NCI-H2107 (cell line): ENCODE results near the gene P3H1.
"Not testable (repeated sequence)": the region's sequence is repeated elsewhere in the genome, so short reads cannot be mapped to it uniquely, and the experiment has no call there.

Source experiments
- DNase-seq: peaks from one replicate; lab custom pipeline; 2025; lab: John Stamatoyannopoulos, UW

Gene P3H1

GRCh38 chr1:42769811-42770210 is 3.0 kb upstream of the P3H1 start:
- no peak for DNase-seq

DNA sequence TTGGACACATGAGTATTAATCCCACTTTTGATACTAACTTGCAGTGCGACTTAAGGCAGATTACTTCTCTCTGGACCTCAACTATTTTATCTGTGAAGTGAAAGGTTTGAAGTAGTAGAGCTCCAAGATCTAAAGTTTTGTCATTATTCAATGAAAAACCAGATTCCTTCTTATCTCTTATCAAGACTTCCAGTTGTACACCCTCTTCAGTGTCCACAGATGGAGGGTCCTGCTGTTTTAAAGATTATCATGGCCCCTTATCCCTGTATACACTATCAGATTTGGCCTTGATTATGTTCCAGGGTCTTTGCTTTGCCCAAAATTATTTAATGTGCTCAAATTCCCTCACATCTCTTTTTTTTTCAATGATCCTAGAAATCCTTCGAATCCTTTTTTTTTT is 1.3 kb upstream of the P3H1 start:
- DNase-seq = no peak

GRCh38 chr1:42767510-42768000 is 727 bp upstream of the P3H1 start:
- no peak for DNase-seq

DNA sequence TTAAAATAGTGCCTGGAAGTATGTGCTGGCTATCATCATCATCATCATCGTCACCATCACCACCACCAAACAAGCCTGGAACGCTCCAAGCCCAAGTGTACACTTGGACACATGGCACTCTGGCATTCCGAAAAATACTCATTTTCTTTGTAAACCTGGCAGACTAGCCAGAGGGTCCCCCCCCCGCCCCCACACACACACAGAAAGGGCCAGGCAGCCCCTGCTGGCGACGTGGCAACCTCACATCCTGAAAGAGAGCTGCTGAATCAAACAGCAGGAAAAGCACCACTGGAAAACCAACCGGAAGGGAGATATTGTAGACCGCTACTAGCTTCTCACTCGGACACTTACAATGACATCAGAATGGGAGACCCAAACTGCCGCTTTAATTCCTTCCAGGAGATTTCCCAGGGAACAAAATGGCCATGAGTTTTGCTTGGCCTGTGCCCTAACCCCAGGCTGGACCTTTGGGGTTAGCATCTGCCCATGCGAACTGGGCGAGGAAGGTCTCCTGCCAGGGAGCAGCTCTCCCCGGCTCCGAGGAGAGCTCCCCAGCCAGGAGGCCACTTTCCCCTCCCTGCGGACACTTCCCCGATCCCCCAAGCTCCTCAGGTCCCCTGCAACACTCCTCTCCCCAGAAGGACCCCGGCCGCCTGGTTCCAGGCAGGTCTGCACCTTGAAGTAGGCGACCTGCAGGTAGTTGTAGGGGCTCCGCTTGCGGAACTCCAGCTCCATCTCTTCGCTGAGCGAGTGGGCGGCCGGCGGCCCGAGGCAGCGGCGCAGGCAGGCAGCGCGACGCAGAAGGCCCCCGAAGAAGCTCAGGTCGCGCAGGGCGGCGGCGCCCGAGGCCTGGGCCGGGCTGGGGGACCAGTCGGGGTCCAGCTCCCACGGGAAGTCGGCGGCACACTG is 742 bp downstream of the P3H1 start:
- no peak for DNase-seq

DNA sequence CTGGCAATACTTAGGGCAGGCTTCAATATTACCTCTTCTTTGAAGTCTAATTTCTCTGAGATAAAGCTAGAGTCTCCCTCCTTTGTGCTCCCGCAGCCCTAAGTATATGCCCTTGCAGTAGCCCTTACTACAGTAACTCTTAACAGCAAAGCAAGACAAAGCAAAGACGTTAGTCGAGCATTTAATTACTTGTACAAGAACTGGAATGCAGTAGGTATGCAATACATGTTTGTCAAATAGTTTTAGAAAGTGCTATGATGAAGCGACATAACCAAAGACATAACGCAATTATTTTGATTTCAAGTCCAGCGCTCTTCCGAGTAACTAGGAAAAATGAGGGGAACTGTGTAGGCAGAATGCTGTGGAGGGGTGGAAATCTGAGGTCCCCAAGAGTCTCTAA is 1.6 kb downstream of the P3H1 start:
- no peak for DNase-seq

- DNase-seq = no peak
Measured at GRCh38 chr1:42762269-42762668, 4.6 kb downstream of the P3H1 start.

DNA sequence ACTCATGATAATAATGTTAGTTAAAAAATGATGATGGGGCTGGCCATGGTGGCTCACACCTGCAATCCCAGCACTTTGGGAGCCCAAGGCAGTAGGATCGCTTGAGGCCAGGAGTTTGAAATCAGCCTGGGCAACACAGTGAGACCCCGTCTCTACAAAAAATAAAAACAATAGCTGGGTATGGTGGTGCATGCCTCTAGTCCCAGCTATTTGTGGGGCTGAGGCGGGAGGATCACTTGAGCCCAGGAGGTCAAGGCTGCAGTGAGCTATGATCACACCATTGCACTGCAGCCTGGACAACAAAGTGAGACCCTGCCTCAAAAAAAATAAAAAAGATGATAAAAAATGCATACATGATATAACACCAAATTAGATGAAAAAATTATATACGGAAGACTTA is 5.3 kb downstream of the P3H1 start:
- DNase-seq = no peak

DNA sequence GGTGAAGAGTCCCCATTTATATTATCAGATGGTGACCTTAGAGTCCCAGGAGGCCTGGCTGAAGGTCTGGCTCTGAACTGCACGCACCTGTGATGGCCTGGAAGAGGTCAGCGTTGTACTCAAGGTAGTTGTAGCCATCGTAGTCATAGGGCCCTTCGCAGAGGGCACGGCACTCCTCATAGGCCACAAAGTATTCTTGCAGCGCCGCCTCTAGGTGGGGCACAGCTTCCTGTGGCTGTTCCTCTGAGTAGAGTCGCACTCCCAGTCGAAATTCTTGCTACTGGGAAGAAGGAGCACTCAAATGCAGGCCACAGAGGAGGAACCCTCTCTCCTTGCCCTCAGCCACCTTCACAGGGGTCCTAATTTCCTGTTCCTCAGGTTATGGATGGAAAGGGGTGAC is 7.7 kb downstream of the P3H1 start:
- DNase-seq = no peak

DNA sequence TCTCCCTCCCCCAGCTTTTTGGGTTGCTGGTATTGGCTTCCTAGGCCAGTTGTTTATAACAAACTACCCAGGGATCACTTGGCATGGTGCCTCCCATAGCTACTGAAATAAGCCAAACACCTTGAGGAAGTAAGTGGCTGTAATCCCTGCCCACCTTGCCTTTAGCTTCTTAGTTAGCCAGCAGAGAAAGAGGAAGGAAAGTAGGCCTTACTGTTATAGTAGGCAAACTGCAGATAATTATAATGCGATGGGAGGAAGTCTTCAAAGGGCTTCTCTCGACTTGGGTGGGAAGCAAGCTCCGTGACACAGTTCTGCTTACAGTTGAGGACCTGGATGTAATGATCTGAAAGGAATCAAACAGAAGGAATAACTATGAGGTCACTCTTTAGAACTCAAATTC is 8.2 kb downstream of the P3H1 start:
- DNase-seq = no peak

DNA sequence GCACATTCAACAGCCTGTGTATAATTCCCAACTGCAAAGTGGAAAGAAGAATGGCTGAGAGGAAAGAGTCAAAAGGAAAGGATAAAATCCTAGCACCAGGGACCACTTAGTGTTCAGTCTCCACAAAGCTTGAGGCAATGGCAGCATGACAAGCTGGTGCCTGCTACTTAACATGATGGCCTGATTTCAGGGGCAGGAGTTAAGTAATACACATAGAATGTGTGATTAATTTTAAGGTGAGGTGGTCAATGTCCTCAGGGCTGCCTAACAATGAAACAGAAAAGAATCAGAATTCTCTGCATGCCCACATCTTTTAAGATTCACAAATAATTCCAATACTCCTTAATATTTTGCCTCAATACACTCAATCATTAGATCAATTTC is 8.9 kb downstream of the P3H1 start:
- no peak for DNase-seq

- DNase-seq = no peak
Measured at GRCh38 chr1:42756956-42757891, 9.6 kb downstream of the P3H1 start.

DNA sequence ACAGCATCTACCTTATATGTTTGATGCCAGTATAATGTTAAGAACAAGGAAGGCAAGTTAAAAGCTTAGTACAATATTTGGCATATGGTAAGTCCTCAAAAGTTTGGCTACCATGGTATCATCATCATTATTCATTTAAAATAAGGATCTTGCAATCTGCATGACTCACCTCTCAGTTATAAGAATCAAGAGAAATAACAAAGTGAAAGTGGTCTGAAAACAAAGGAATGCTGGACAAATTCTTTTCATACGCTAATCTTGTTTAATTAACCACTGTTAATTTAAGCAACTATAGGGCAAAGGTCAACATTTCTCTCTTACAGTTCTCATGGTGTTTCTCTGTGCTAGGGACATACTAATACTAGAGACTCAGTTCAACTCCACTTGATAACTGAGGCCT is 13.8 kb downstream of the P3H1 start:
- DNase-seq = no peak

- no peak for DNase-seq
Measured at GRCh38 chr1:42752284-42752683, 14.5 kb downstream of the P3H1 start.

DNA sequence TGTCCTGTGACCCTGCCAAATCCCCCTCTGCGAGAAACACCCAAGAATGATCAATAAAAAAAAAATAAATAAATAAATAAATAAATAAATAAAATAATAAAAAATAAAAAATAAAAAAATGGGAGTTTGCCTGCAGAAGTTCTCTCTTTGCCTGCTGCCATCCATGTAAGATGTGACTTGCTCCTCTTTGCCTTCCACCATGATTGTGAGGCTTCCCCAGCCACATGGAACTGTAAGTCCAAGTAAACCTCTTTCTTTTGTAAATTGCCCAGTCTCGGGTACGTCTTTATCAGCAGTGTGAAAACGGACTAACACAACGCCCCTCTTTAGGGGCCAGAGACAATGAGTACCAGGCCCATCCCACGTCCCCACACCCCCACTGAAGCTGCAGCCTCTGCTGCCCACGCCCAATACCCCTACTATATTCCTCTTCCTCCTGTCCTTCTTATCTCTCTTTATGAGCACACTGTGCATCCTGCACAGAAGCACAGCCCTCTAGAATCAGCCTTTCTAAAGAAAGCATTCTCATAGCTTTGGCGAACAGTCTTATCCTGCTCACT is 15.2 kb downstream of the P3H1 start:
- DNase-seq = not testable (repeated sequence)

- no peak for DNase-seq
Measured at GRCh38 chr1:42750041-42750440, 16.8 kb downstream of the P3H1 start.

DNA sequence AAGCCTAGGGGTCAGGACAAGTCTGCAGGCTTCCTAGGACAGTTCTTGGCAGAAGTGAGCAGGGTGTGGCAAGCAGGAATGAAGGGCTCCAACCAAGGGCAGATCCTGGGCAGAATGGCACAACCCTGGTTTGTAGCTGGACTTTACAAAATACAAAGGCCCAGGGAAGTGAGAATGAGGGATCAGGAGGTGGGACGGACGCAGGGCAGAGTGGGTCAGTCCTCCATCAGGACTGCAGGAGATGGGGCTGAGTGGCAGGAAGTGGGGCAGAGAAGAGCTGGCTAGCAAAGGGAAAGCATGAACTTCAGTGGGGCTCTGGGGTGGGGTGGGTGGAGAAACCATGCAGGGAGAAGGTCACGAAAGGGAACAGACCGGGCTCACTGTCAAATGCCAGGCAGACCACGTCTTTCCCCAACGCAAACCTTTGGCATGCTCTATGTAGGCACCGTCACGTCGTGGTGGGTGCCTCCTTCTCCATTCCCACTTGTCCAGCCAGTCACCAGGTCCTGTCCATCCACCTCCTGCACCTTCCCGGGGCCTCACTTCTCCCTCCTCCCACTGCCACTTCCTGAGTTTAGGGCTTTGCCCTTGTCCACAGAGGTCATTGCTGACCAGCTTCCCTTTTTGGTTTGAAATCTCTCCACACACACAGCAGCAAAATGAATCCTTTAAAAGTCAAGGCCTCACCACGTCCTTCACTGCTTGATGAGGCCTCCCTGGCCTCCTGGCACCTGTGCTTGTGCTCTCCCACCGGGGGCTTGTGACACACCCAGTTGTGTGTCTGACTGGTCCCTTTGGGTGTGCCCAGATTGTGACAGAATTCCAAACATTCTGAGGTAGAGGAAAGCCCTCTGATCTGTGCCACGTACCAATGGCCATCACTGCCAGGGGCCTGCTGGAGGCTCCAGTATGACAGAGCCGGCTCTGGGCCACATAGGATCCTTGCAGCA is 18.1 kb downstream of the P3H1 start:
- no peak for DNase-seq

DNA sequence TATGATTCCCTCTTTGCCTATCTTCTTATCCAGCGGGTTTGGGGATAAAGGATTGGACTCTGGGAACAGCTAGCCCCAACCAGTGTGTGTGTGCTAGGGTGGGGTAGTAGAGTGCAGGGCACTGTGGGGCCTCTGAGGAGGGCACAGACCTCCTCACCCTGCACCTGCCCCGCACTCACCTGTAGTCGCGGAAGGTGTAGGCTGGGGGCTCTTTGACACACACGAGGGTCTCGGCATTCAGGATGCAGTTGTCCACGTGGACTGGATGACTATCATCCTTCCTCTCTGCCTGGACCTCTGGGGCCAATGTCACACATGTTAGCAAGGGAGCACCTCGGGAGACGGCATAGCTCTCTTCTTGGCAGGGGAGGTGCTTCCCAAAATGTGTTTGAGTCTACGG is 18.8 kb downstream of the P3H1 start:
- DNase-seq = no peak

DNA sequence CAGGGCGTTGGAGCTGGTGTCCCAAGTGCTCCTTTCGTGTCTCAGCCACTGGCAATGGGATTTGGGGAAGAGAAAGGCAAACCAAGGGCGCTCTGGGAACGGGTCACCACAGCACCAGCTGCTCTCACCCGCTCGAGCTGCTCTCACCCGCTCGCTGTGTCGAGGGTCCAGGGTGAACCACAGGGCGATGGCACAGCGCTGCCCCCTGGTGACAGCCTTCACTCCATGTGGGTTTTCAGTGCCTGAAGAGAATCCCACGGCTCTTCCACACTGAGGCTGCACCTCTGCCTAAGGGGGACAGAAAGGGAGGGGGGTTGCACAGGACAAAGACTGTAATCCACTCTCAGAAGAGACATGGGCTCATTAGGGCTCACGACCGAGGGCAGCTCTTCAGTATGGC is 19.7 kb downstream of the P3H1 start:
- DNase-seq = no peak

DNA sequence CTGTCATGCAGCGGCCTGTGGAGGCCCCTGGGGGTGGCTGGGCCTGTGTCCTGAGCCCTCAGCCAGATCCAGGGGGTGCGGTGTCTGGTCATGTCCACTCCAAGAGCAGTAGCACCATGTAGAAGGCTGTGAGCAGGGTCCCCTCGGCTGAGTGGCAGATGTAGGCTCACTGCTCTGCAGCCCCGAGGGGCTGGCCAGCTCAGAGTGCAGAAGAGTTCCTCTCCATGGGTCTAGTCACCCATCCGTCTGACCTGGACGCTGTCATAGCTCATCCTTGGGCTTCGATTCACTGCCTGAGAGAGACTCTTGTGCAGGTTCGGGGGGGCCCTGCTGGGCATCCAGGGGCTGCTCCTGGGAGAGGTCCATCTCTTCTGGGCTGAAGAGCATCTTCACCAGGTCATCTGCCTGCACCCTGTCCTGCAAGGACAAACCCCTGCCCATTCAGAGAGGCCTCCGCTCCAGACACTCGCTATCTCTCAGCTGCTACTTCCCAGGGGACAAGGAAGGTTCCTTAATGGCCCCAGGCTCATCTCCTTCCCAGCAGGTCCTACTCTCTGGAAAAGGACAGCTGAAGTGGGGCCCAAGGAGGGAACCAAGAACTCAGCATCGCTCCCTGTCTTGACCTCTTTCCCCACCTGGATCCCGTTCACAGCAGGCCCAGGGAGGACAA is 20.3 kb downstream of the P3H1 start:
- no peak for DNase-seq

DNA sequence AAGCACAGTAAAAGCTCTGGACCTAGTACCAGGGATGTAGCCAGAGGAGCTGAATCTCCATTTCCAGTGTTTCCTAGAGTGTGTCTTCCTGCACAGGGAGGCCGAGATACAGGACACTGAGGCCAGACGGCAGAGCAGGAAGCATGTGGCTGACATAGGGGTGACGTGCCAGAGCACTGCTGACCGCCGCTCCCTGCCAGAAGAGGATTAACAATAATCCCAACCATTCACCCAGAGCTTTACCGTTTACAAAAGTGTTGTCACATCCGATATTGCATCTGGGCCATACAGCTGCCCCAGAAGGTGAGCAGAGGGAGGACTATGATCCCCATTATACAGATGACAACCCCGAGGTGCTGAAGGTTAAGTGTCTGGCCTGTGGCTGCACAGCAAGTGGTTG is 21.0 kb downstream of the P3H1 start:
- no peak for DNase-seq

GRCh38 chr1:42744148-42744413 is 22.7 kb downstream of the P3H1 start:
- no peak for DNase-seq
